WTC11 (cell line): ENCODE results near the gene S1PR3.

Experiments used
- ATF6 ChIP-seq: sonication (generic); formaldehyde crosslinking; IDR thresholded peaks from 2 replicates; pipeline ENCODE4 v1.8.1; 2023; ENCODE audit warnings: mild to moderate bottlenecking, missing genetic modification reagents
- FOXP4 ChIP-seq: sonication (generic); formaldehyde crosslinking; IDR thresholded peaks from 2 replicates; pipeline ENCODE4 v1.8.0; 2022; ENCODE audit warnings: mild to moderate bottlenecking, missing genetic modification reagents
- JUN ChIP-seq: sonication (generic); formaldehyde crosslinking; IDR thresholded peaks from 2 replicates; pipeline ENCODE4 v1.8.0; 2023; ENCODE audit warnings: mild to moderate bottlenecking, missing genetic modification reagents
- MYBL2 ChIP-seq: sonication (generic); formaldehyde crosslinking; IDR thresholded peaks from 2 replicates; pipeline ENCODE4 v1.8.1; 2023; ENCODE audit warnings: mild to moderate bottlenecking, moderate library complexity, missing genetic modification reagents
- NR1H2 ChIP-seq: sonication (generic); formaldehyde crosslinking; IDR thresholded peaks from 2 replicates; pipeline ENCODE4 v1.9.0; 2021; ENCODE audit warnings: mild to moderate bottlenecking, moderate library complexity, missing genetic modification reagents
- NR2C2 ChIP-seq: sonication (generic); formaldehyde crosslinking; IDR thresholded peaks from 2 replicates; pipeline ENCODE4 v1.8.0; 2022; ENCODE audit warnings: mild to moderate bottlenecking, missing genetic modification reagents
- TEAD4 ChIP-seq: sonication (generic); formaldehyde crosslinking; IDR thresholded peaks from 2 replicates; pipeline ENCODE4 v1.8.0; 2022; ENCODE audit warnings: mild to moderate bottlenecking, missing genetic modification reagents
- TF ChIP-seq, protein P1 (sequence below): fragments of 200-600 bp; IDR thresholded peaks from 2 replicates; pipeline ENCODE4 v1.8.0; 2022; ENCODE audit warnings: antibody characterized with exemption
- TF ChIP-seq, protein P2 (sequence below): sonication (generic); formaldehyde crosslinking; IDR thresholded peaks from 2 replicates; pipeline ENCODE4 v1.8.1; 2022; ENCODE audit warnings: missing genetic modification reagents, borderline replicate concordance
- TF ChIP-seq, protein P3 (sequence below): sonication (generic); formaldehyde crosslinking; IDR thresholded peaks from 2 replicates; pipeline ENCODE4 v1.8.1; 2023; ENCODE audit warnings: mild to moderate bottlenecking, missing genetic modification reagents, borderline replicate concordance

- no peak for TF ChIP-seq MYBL2 (CRISPR knock-in tag)
- TF ChIP-seq FOXP4 (CRISPR knock-in tag) = no peak
- TF ChIP-seq, protein P1, sequence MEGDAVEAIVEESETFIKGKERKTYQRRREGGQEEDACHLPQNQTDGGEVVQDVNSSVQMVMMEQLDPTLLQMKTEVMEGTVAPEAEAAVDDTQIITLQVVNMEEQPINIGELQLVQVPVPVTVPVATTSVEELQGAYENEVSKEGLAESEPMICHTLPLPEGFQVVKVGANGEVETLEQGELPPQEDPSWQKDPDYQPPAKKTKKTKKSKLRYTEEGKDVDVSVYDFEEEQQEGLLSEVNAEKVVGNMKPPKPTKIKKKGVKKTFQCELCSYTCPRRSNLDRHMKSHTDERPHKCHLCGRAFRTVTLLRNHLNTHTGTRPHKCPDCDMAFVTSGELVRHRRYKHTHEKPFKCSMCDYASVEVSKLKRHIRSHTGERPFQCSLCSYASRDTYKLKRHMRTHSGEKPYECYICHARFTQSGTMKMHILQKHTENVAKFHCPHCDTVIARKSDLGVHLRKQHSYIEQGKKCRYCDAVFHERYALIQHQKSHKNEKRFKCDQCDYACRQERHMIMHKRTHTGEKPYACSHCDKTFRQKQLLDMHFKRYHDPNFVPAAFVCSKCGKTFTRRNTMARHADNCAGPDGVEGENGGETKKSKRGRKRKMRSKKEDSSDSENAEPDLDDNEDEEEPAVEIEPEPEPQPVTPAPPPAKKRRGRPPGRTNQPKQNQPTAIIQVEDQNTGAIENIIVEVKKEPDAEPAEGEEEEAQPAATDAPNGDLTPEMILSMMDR = no peak
- TF ChIP-seq, protein P2, sequence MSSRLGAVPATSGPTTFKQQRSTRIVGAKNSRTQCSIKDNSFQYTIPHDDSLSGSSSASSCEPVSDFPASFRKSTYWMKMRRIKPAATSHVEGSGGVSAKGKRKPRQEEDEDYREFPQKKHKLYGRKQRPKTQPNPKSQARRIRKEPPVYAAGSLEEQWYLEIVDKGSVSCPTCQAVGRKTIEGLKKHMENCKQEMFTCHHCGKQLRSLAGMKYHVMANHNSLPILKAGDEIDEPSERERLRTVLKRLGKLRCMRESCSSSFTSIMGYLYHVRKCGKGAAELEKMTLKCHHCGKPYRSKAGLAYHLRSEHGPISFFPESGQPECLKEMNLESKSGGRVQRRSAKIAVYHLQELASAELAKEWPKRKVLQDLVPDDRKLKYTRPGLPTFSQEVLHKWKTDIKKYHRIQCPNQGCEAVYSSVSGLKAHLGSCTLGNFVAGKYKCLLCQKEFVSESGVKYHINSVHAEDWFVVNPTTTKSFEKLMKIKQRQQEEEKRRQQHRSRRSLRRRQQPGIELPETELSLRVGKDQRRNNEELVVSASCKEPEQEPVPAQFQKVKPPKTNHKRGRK (CRISPR knock-in tag) = no peak
- TF ChIP-seq, protein P3, sequence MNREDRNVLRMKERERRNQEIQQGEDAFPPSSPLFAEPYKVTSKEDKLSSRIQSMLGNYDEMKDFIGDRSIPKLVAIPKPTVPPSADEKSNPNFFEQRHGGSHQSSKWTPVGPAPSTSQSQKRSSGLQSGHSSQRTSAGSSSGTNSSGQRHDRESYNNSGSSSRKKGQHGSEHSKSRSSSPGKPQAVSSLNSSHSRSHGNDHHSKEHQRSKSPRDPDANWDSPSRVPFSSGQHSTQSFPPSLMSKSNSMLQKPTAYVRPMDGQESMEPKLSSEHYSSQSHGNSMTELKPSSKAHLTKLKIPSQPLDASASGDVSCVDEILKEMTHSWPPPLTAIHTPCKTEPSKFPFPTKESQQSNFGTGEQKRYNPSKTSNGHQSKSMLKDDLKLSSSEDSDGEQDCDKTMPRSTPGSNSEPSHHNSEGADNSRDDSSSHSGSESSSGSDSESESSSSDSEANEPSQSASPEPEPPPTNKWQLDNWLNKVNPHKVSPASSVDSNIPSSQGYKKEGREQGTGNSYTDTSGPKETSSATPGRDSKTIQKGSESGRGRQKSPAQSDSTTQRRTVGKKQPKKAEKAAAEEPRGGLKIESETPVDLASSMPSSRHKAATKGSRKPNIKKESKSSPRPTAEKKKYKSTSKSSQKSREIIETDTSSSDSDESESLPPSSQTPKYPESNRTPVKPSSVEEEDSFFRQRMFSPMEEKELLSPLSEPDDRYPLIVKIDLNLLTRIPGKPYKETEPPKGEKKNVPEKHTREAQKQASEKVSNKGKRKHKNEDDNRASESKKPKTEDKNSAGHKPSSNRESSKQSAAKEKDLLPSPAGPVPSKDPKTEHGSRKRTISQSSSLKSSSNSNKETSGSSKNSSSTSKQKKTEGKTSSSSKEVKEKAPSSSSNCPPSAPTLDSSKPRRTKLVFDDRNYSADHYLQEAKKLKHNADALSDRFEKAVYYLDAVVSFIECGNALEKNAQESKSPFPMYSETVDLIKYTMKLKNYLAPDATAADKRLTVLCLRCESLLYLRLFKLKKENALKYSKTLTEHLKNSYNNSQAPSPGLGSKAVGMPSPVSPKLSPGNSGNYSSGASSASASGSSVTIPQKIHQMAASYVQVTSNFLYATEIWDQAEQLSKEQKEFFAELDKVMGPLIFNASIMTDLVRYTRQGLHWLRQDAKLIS (CRISPR knock-in tag) = no peak
- TF ChIP-seq NR2C2 (CRISPR knock-in tag) = no peak
- TF ChIP-seq ATF6 (CRISPR knock-in tag) = no peak
- TF ChIP-seq JUN (CRISPR knock-in tag) = no peak
- no peak for TF ChIP-seq TEAD4
- no peak for TF ChIP-seq NR1H2 (CRISPR knock-in tag)
Observed at GRCh38 chr9:88952976-88953375, 38.3 kb upstream of the S1PR3 start.
